ENCODE measurements around the gene KRT80. TPM values are rescaled to one million over a fixed set of nuclear protein-coding genes. Genes with fewer than 3 reads are reported as not detected.

The KRT80 gene
- total RNA-seq, 1 experiment from 2014 or later: 8.8 TPM

DNA sequence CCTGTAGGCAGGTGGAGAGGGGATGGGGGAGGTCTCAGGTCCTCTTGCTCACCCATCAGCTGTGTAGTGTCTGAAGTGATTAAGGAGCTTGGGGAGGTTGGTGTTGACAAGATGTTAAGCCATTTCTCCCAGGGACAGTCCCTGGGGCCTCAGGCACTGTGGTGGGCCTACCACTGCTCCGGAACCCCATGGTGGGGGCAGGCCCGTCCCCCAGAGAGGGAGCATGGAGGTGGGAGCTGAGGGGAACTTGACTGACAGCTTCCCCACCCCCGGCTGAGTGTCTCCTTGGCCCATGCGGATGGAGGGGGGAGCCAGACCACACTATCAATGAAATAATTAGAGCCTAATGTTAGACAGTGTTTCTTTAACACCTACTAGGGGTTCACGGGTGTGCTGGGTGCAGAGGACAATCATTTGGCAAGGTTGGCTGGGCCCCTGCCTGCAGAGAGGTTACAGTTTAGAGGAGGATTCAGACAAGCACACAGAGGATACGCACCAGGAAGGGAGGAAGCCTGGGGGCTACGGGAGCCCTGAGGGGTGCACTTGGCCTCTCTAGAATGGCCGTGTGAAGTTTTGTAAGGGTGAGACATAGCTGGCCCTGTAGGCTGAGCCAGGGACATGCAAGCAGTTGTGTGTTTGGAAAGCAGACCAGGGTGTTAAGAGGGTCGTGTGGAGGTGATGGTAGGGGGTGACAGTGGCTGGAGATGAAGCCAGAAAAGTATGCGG is 19.3 kb upstream of the KRT80 start:
- TF ChIP-seq ELF1 (IDR thresholded peaks at IDR 0.05; ENCODE audit: borderline replicate concordance, low read depth): no peak
- TF ChIP-seq CEBPB (IDR thresholded peaks at IDR 0.05; ENCODE audit: low read depth): no peak
- TF ChIP-seq CBX3 (IDR thresholded peaks at IDR 0.05; ENCODE audit: low read depth): no peak
- TF ChIP-seq ZNF274 (IDR thresholded peaks at IDR 0.05; ENCODE audit: low read depth, low read length): no peak
- no peak for TF ChIP-seq CTCF (IDR thresholded peaks at IDR 0.05 in 2 of 3, conservative IDR thresholded peaks at IDR 0.05 in 1 of 3; ENCODE audit: borderline replicate concordance in 1 of 3, insufficient read depth in 1 of 3, low read depth in 2 of 3, low read length in 2 of 3)
- TF ChIP-seq YY1 (IDR thresholded peaks at IDR 0.05; ENCODE audit: extremely low read depth, insufficient replicate concordance, low read depth, low read length): no peak
- no peak for TF ChIP-seq POLR2AphosphoS5 (IDR thresholded peaks at IDR 0.05; ENCODE audit: low read depth, low read length)
- TF ChIP-seq, protein P1, sequence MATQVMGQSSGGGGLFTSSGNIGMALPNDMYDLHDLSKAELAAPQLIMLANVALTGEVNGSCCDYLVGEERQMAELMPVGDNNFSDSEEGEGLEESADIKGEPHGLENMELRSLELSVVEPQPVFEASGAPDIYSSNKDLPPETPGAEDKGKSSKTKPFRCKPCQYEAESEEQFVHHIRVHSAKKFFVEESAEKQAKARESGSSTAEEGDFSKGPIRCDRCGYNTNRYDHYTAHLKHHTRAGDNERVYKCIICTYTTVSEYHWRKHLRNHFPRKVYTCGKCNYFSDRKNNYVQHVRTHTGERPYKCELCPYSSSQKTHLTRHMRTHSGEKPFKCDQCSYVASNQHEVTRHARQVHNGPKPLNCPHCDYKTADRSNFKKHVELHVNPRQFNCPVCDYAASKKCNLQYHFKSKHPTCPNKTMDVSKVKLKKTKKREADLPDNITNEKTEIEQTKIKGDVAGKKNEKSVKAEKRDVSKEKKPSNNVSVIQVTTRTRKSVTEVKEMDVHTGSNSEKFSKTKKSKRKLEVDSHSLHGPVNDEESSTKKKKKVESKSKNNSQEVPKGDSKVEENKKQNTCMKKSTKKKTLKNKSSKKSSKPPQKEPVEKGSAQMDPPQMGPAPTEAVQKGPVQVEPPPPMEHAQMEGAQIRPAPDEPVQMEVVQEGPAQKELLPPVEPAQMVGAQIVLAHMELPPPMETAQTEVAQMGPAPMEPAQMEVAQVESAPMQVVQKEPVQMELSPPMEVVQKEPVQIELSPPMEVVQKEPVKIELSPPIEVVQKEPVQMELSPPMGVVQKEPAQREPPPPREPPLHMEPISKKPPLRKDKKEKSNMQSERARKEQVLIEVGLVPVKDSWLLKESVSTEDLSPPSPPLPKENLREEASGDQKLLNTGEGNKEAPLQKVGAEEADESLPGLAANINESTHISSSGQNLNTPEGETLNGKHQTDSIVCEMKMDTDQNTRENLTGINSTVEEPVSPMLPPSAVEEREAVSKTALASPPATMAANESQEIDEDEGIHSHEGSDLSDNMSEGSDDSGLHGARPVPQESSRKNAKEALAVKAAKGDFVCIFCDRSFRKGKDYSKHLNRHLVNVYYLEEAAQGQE (IDR thresholded peaks at IDR 0.05; ENCODE audit: low read depth): no peak
- TF ChIP-seq EZH2phosphoT487 (IDR thresholded peaks at IDR 0.05; ENCODE audit: borderline replicate concordance): no peak
- intact Hi-C loops (cut with micrococcal nuclease): loop anchor here (5.0 kb wide), 1 partner anchor 661 kb away; no protein-coding TSS in a partner anchor
- no TSS peak for BruUV-seq (replicated peaks)
- no peaks in the 10 kb centered on the region for H3K9me3 ChIP-seq (ENCODE audit: control insufficient read depth in 1 of 2, insufficient read depth in 1 of 2, low read depth in 1 of 2, low read length in 2 of 2)
- no peaks in the 10 kb centered on the region for H3K36me3 ChIP-seq (ENCODE audit: control insufficient read depth in 1 of 2, insufficient read depth in 2 of 2, low read length in 2 of 2)
- peaks cover 29 to 71% of the 10 kb centered on the region in 2 experiments for H3K4me1 ChIP-seq (ENCODE audit: control insufficient read depth in 1 of 2, insufficient read depth in 2 of 2, low read length in 2 of 2)
- H3K4me2 ChIP-seq (ENCODE audit: low read length): no peak overlapping the region
- no peak overlapping the region for H2AFZ ChIP-seq (ENCODE audit: low read depth, low read length, poor library complexity, severe bottlenecking)
- H3K4me3 ChIP-seq (replicated peaks in 1 of 2; ENCODE audit: low read depth in 1 of 2, low read length in 2 of 2): no peak overlapping the region
- H3K27me3 ChIP-seq (ENCODE audit: insufficient read depth, low read length): peaks cover 3% of the 10 kb centered on the region
- no peaks in the 10 kb centered on the region for H3K79me2 ChIP-seq (ENCODE audit: insufficient read depth, low read length)
- ChIA-PET POLR2A (interaction anchor here (1.1 kb wide), 1 partner anchor 19 kb away, joined by 3 read pairs; the partner anchor contains the start of gene KRT80), CTCF (interaction anchor here (1.0 to 2.6 kb wide), 4 partner anchors 30 to 108 kb away, joined by 3 to 17 read pairs (median 4); no protein-coding TSS in a partner anchor), RAD21 (ENCODE audit: low non-redundant PET in 1 of 2, low total read pairs in 2 of 2, uncharacterized antibody in 2 of 2, unreplicated experiment in 2 of 2) (no interaction called here)
- ATAC-seq: no peak
- no peak overlapping the region for H3K27ac ChIP-seq (ENCODE audit: low read depth, low read length)
- no peaks in the 10 kb centered on the region for H4K20me1 ChIP-seq (ENCODE audit: insufficient read depth)
- DNase-seq (ENCODE audit: low read depth, low spot score): no peak
- H3K9me2 ChIP-seq (ENCODE audit: insufficient read depth): no peaks in the 10 kb centered on the region
- no peak overlapping the region for H3K9ac ChIP-seq (ENCODE audit: low read length)
